A673 (cell line): ENCODE measurements around the gene HOXC13. TPM values are rescaled to one million over a fixed set of nuclear protein-coding genes. Genes with fewer than 3 reads are reported as not detected.

Experiments used
- BruUV-seq: library from RNA; stranded (reverse); fragments of 400-500 nt; replicated peaks from 2 replicates; lab custom pipeline; 2021; lab: Mats Ljungman, UMichigan
- CTCF ChIA-PET: fragments of 300-600 bp; sonication (Branson Sonifier 250); formaldehyde crosslinking; loops from one replicate; lab custom pipeline; 2022; ENCODE audit warnings: antibody characterized with exemption; lab: Charles Lee
- POLR2A ChIA-PET: fragments of 300-600 bp; sonication (Branson Sonifier 250); formaldehyde crosslinking; loops from one replicate; lab custom pipeline; 2022; ENCODE audit warnings: antibody characterized with exemption; ENCODE audit not compliant: low non-redundant PET; lab: Charles Lee
- DNase-seq: peaks from one replicate; pipeline ENCODE4 v3.0.0-alpha.2; 2015; ENCODE audit warnings: low spot score
- H3K27ac ChIP-seq: fragments of 200-600 bp; sonication (generic); 2 replicates; pipeline ENCODE4 v1.5.1; 2016; ENCODE audit warnings: mixed run types, low read depth, mild to moderate bottlenecking, mixed read lengths, antibody characterized with exemption, low read length; ENCODE audit not compliant: poor library complexity, severe bottlenecking
- H3K27me3 ChIP-seq: fragments of 200-600 bp; sonication (generic); replicated peaks from 2 replicates; pipeline ENCODE4 v1.6.1; 2017; ENCODE audit warnings: mixed run types, low read depth, mild to moderate bottlenecking, mixed read lengths, antibody characterized with exemption, low read length; ENCODE audit not compliant: insufficient read depth, poor library complexity
- H3K36me3 ChIP-seq: fragments of 200-600 bp; sonication (generic); 2 replicates; pipeline ENCODE4 v1.6.1; 2016; ENCODE audit warnings: mixed run types, mild to moderate bottlenecking, mixed read lengths, antibody characterized with exemption, low read length; ENCODE audit not compliant: insufficient read depth, poor library complexity, severe bottlenecking
- H3K4me1 ChIP-seq: fragments of 200-600 bp; sonication (generic); 2 replicates; pipeline ENCODE4 v1.6.1; 2017; ENCODE audit warnings: mixed run types, mild to moderate bottlenecking, mixed read lengths, antibody characterized with exemption, low read length; ENCODE audit not compliant: insufficient read depth, poor library complexity, severe bottlenecking
- H3K4me3 ChIP-seq: fragments of 200-600 bp; sonication (generic); 2 replicates; pipeline ENCODE4 v1.5.1; 2016; ENCODE audit warnings: low read depth, mixed run types, mild to moderate bottlenecking, mixed read lengths, low read length; ENCODE audit not compliant: poor library complexity, severe bottlenecking
- H3K9me3 ChIP-seq: fragments of 200-600 bp; sonication (generic); 2 replicates; pipeline ENCODE4 v1.6.1; 2016; ENCODE audit warnings: mixed run types, low read depth, mild to moderate bottlenecking, mixed read lengths, antibody characterized with exemption, low read length; ENCODE audit not compliant: poor library complexity, severe bottlenecking
- CTCF ChIP-seq: fragments of 300-800, 200-600 bp; sonication (generic); conservative IDR thresholded peaks from 2 replicates; pipeline ENCODE4 v1.5.1; 2017; ENCODE audit warnings: low read depth, mild to moderate bottlenecking, antibody characterized with exemption, low read length, moderate library complexity, mixed read lengths
- EZH2 ChIP-seq: fragments of 200-600 bp; sonication (generic); IDR thresholded peaks from 2 replicates; pipeline ENCODE4 v1.6.1; 2017; ENCODE audit warnings: borderline replicate concordance, low read depth, mild to moderate bottlenecking, mixed read lengths, antibody characterized with exemption, low read length; ENCODE audit not compliant: poor library complexity, severe bottlenecking
- intact Hi-C: fragments of 100-400 bp; cut with micrococcal nuclease; formaldehyde crosslinking; loops from one replicate; pipeline ENCODE4 v1.10.0; 2022; ENCODE audit not compliant: unreplicated experiment
- total RNA-seq: library from RNA; stranded (reverse); gene quantifications from 2 replicates; pipeline ENCODE4 v1.2.3, GENCODE V29; 2021

Gene HOXC13
- total RNA-seq, 1 experiment from 2014 or later: 10.1 TPM

- peak overlapping the region; percentile 65 for H3K27ac ChIP-seq
- intact Hi-C loops: loop anchor here (10.0 kb wide), 1 partner anchor 387 kb away; no protein-coding TSS in a partner anchor
- ChIA-PET POLR2A (interaction anchor here (0.6 to 0.7 kb wide), 3 partner anchors 10 to 204 kb away, joined by 5 to 9 read pairs (median 5); no protein-coding TSS in a partner anchor), CTCF (interaction anchor here (0.7 kb wide), 1 partner anchor 250 kb away, joined by 17 read pairs; no protein-coding TSS in a partner anchor)
- DNase-seq: no peak
- H3K27me3 ChIP-seq: no peaks in the 10 kb centered on the region
- TF ChIP-seq EZH2: no peak
- TF ChIP-seq CTCF: no peak
- no peaks in the 10 kb centered on the region for H3K36me3 ChIP-seq
- H3K4me3 ChIP-seq: peak overlapping the region; percentile 72
- H3K9me3 ChIP-seq: no peaks in the 10 kb centered on the region
- peaks cover 66% of the 10 kb centered on the region for H3K4me1 ChIP-seq
- no TSS peak for BruUV-seq
Measured at GRCh38 chr12:53987787-53988230, 49.2 kb downstream of the HOXC13 start.

GRCh38 chr12:53988541-53989226 is 50.1 kb downstream of the HOXC13 start:
- DNase-seq: no peak
- H3K36me3 ChIP-seq: no peaks in the 10 kb centered on the region
- peak overlapping the region; percentile 65 for H3K27ac ChIP-seq
- intact Hi-C loops: loop anchor here (1.0 to 10.0 kb wide), 2 partner anchors 16 to 386 kb away; no protein-coding TSS in a partner anchor
- ChIA-PET CTCF (interaction anchor here (0.6 to 1.0 kb wide), 3 partner anchors 203 to 528 kb away, joined by 3 to 7 read pairs (median 4); no protein-coding TSS in a partner anchor), POLR2A (interaction anchor here (0.6 to 0.7 kb wide), 2 partner anchors 11 to 749 kb away, joined by 5 to 11 read pairs; no protein-coding TSS in a partner anchor)
- no peaks in the 10 kb centered on the region for H3K27me3 ChIP-seq
- H3K4me1 ChIP-seq: peaks cover 74% of the 10 kb centered on the region
- BruUV-seq: no TSS peak
- H3K4me3 ChIP-seq: peak overlapping the region; percentile 47
- TF ChIP-seq EZH2: no peak
- TF ChIP-seq CTCF: no peak
- no peaks in the 10 kb centered on the region for H3K9me3 ChIP-seq

- H3K36me3 ChIP-seq: no peaks in the 10 kb centered on the region
- DNase-seq: peak; percentile 94
- H3K4me3 ChIP-seq: peak overlapping the region; percentile 47
- ChIA-PET POLR2A (interaction anchor here (0.6 kb wide), 2 partner anchors 27 to 750 kb away, joined by 5 to 11 read pairs; no protein-coding TSS in a partner anchor), CTCF (interaction anchor here (0.8 to 1.0 kb wide), 2 partner anchors 202 to 218 kb away, joined by 4 to 7 read pairs; no protein-coding TSS in a partner anchor)
- TF ChIP-seq CTCF (peak; percentile 80), EZH2 (no peak)
- BruUV-seq: TSS peak; percentile 23
- H3K27ac ChIP-seq: peak overlapping the region; percentile 65
- intact Hi-C loops: loop anchor here (1.0 to 10.0 kb wide), 2 partner anchors 15 to 385 kb away; no protein-coding TSS in a partner anchor
- no peaks in the 10 kb centered on the region for H3K27me3 ChIP-seq
- peaks cover 76% of the 10 kb centered on the region for H3K4me1 ChIP-seq
- no peaks in the 10 kb centered on the region for H3K9me3 ChIP-seq
Measured at GRCh38 chr12:53989227-53990113, 50.8 kb downstream of the HOXC13 start.
